GM18499 (cell line): ENCODE data around the gene DAZAP1.

ENCODE experiments used
- ATAC-seq: cut with Tn5 transposase; IDR thresholded peaks from one replicate; pipeline ENCODE4 v1.9.1; 2021; ENCODE audit warnings: moderate number of reproducible peaks; ENCODE audit not compliant: insufficient read depth, unreplicated experiment

DAZAP1 gene

DNA sequence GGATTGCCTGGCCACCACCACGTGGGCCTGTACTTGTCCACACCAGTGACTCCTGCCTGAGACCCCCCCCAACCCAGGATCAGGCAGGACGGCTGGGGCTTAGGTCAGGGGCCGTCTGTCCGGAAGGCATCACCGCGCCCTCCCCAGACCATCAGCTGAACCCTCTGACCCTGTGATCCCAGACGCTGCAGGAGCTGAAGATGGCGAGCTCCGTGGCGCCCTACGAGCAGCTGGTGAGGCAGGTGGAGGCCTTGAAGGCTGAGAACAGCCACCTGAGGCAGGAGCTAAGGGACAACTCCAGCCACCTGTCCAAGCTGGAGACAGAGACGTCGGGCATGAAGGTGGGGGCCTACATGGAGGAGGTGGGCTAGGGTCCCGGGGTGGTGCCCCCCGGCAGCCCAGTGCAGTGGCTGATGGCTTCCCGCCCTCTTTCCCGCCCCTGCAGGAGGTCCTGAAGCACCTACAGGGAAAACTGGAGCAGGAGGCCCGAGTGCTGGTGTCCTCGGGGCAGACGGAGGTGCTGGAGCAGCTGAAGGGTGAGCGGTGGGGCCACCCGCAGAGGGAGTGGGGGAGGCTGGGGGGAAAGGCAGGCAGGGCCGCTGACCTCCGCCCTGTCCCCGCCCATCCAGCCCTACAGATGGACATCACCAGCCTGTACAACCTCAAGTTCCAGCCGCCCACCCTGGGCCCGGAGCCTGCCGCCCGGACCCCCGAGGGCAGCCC lies 45.6 kb downstream of the DAZAP1 start:
- no peak for ATAC-seq

DNA sequence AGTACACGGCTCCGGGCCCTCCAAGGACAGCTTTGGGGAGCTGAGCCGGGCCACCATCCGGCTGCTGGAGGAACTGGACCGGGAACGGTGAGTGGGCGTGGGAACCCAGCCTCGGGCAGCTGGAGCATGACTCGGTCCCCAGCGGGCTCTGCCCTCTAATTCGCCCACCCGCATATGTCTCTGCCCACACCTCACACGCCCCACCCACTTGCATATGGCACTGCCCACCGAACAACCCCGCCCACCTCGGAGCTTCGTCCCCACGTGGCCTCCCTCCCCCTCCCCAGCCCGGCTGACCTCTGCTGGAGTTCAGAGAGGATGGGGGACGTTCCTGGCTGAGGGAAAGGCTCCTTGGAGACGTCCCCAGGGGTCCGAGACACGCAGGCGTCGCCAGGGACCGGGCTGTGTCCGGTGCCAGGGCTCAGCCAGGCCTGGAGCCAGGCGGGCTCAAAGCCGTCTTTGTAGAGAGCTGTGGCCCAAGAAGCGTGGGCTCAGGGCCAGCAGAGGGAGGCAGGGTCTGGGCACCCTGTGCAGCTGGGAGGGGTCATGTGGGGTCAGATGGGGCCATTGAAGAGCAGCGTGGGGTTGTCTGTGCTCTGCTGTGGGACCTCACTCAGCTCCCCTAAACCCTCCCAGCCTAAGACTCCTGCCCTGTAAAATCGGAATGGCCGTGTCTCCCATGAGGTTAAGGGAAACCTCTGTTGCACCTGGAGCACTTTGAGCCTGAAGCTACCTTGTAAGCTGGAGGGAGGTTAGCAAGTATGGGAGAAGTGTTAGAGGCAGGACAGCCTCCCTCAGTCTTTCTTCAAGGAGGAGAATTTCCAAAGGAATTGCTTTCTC lies 46.4 kb downstream of the DAZAP1 start:
- no peak for ATAC-seq

GRCh38 chr19:1455002-1455335 lies 47.6 kb downstream of the DAZAP1 start:
- ATAC-seq, result no peak

- ATAC-seq, result no peak
Observed at GRCh38 chr19:1455336-1456120, 48.1 kb downstream of the DAZAP1 start.

GRCh38 chr19:1456121-1456900 lies 48.9 kb downstream of the DAZAP1 start:
- ATAC-seq, result no peak

GRCh38 chr19:1457031-1457739 lies 49.8 kb downstream of the DAZAP1 start:
- ATAC-seq, result no peak

DNA sequence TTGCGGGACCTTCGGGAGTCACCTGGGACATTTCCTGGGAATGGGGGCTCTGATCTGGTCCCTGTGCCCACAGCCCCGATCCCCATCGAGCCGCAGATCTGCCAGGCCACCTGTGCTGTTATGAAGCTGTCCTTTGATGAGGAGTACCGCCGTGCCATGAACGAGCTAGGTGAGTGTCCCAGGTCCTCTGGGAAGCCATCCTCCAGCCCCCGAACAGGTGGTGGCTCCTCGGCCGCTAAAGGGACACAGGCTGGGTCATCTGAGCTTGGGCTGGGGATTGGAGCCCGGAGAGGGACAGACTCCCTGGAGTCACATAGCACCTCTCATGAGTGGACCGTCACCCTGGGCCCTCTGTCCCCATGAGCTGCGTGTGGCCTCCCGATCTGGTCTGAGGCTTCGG lies 50.5 kb downstream of the DAZAP1 start:
- no peak for ATAC-seq

DNA sequence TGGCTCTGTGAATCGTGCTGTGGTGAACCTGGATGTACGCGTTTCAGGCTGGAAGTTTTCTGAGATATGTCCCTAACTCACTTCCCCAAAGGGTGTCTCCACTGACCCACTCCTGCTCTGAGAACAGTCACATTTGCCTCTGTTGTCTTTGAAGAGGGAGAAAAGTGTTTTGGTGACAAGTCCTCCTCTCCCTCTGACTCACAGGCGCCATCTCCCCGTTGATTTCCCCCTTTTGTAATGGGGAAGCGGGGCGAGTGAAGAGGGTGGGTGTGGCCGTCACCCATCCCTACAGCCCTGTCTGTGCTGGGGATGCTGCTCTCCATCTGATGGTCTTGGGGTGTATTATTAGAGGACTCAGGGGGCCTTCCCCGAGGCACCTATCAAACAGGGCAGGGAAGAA lies 52.1 kb downstream of the DAZAP1 start:
- ATAC-seq, result no peak

DNA sequence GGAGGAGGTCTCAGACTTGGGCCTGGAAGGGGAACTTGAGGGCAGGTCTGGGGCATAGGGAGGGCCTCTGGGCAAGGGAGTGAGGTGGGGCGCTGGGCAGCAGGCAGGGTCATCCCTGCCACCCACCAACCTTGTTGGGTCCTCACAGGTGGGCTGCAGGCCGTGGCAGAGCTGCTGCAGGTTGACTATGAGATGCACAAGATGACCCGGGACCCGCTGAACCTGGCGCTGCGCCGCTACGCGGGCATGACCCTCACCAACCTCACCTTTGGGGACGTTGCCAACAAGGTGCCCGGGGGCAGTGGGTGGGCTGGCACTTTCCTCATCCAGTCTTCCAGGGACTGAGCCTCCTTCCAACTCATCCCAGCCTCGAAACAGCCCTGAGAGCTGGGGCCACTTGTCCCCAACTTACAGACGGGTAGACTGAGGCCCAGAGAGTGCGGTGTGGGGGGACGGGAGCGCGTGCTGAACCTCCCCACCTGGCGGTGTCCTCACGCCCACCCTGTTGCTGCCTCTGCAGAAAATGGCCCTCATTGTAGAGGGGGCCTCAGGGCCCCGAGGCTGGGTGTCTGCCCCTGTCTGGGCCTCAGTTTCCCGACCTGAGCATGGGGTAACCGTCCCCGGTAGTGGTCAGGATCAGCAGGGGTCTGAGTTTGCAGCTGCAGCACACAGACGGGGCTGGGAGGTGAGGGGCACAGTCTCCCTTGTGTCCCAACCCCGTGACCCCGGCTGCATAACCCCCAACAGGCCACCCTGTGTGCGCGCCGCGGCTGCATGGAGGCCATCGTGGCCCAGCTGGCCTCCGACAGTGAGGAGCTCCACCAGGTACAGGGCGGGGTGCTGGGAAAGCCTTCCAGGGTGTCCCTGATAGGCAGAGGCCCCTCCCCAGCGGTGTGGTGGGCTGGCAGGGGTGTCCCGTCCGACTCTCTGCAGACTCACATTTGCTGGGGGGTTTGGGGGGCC lies 52.9 kb downstream of the DAZAP1 start:
- ATAC-seq, result no peak

GRCh38 chr19:1461862-1462261 lies 54.5 kb downstream of the DAZAP1 start:
- ATAC-seq, result no peak

DNA sequence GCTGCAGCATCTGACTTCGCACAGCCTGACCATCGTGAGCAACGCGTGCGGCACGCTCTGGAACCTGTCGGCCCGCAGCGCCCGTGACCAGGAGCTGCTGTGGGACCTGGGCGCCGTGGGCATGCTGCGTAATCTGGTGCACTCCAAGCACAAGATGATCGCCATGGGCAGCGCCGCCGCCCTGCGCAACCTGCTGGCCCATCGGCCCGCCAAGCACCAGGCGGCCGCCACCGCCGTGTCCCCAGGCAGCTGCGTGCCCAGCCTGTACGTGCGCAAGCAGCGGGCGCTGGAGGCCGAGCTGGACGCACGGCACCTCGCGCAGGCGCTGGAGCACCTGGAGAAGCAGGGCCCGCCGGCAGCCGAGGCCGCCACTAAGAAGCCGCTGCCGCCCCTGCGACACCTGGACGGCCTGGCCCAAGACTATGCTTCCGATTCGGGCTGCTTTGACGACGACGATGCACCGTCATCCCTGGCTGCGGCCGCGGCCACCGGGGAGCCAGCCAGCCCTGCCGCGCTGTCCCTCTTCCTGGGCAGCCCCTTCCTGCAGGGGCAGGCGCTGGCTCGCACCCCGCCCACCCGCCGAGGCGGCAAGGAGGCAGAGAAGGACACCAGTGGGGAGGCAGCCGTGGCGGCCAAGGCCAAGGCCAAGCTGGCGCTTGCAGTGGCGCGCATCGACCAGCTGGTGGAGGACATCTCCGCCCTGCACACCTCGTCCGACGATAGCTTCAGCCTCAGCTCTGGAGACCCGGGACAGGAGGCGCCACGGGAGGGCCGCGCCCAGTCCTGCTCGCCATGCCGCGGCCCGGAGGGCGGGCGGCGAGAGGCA lies 58.0 kb downstream of the DAZAP1 start:
- no peak for ATAC-seq

DNA sequence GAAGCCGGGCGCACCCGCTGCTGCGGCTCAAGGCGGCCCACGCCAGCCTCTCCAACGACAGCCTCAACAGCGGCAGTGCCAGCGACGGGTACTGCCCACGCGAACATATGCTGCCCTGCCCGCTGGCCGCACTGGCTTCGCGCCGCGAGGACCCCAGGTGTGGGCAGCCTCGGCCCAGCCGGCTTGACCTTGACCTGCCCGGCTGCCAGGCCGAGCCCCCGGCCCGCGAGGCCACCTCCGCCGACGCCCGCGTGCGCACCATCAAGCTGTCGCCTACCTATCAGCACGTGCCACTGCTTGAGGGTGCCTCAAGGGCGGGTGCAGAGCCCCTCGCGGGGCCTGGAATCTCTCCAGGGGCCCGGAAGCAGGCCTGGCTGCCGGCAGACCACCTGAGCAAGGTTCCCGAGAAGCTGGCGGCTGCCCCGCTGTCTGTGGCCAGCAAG lies 58.7 kb downstream of the DAZAP1 start:
- no peak for ATAC-seq

- ATAC-seq, result no peak
Observed at GRCh38 chr19:1466461-1467214, 59.3 kb downstream of the DAZAP1 start.

GRCh38 chr19:1467215-1467489 lies 59.8 kb downstream of the DAZAP1 start:
- no peak for ATAC-seq

DNA sequence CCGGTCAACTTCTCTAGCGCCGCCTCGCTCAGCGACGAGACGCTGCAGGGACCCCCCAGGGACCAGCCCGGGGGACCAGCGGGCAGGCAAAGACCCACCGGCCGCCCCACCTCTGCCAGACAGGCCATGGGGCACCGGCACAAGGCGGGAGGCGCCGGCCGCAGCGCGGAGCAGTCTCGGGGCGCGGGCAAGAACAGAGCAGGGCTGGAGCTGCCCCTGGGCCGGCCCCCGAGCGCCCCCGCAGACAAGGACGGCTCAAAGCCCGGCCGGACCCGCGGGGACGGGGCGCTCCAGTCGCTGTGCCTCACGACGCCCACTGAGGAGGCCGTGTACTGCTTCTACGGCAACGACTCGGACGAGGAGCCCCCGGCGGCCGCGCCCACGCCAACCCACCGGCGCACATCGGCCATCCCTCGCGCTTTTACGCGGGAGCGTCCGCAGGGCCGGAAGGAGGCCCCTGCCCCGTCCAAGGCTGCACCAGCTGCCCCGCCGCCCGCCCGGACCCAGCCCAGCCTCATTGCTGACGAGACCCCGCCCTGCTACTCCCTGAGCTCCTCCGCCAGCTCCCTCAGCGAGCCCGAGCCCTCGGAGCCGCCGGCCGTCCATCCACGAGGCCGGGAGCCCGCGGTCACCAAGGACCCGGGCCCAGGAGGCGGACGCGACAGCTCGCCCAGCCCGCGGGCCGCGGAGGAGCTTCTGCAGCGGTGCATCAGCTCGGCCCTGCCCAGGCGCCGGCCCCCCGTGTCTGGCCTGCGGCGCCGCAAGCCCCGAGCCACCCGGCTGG lies 60.3 kb downstream of the DAZAP1 start:
- no peak for ATAC-seq

DNA sequence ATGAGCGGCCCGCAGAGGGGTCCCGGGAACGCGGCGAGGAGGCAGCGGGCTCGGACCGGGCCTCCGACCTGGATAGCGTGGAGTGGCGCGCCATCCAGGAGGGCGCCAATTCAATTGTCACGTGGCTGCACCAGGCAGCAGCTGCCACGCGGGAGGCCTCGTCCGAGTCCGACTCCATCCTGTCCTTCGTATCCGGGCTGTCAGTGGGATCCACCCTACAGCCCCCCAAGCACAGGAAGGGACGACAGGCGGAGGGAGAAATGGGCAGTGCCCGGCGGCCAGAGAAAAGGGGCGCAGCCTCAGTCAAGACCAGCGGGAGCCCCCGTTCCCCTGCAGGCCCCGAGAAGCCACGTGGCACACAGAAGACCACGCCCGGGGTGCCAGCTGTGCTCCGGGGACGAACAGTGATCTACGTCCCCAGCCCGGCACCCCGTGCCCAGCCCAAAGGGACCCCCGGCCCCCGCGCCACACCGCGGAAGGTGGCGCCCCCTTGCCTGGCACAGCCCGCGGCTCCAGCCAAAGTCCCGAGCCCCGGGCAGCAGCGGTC lies 61.0 kb downstream of the DAZAP1 start:
- no peak for ATAC-seq
